ENCODE measurements around the gene PPM1H.

GRCh38 chr12:62730649-62731048 lies 204.3 kb downstream of the PPM1H start:
- no peak for TF ChIP-seq POLR2A (IDR thresholded peaks at IDR 0.05; ENCODE audit: extremely low read depth, insufficient read length)
- TF ChIP-seq CTCF (IDR thresholded peaks at IDR 0.05; ENCODE audit: low read depth, low read length) = no peak
- no peak for TF ChIP-seq MAX (IDR thresholded peaks at IDR 0.05; ENCODE audit: low read depth, low read length)
- no peak for TF ChIP-seq MYC (IDR thresholded peaks at IDR 0.05; ENCODE audit: low read depth, low read length)
